ENCODE results near the gene CLDN15.

Gene CLDN15

DNA sequence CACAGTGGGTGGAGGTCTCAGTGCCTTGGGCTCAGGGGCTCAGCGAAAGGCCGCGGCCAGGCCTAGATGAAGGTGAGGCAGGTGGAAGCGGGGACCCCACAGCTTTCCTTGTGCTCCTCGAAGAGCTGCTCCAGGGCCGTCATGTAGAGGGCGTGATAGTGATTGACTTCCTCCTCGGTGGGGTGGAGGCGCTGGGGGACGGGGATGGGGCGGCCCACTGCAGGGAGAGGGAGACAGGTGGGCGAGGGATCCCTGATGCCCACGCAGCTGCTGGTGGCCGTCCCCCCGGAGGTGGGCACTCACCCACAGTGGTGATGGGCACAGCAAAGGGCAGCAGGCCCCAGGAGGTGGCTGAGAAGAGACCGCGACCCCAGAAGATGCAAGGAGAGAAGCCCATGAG lies 41.7 kb downstream of the CLDN15 start:
- DNase-seq: no peak

- DNase-seq: no peak
These were observed 48.5 kb downstream of the CLDN15 start for GRCh38 chr7:101189109-101189508.

DNA sequence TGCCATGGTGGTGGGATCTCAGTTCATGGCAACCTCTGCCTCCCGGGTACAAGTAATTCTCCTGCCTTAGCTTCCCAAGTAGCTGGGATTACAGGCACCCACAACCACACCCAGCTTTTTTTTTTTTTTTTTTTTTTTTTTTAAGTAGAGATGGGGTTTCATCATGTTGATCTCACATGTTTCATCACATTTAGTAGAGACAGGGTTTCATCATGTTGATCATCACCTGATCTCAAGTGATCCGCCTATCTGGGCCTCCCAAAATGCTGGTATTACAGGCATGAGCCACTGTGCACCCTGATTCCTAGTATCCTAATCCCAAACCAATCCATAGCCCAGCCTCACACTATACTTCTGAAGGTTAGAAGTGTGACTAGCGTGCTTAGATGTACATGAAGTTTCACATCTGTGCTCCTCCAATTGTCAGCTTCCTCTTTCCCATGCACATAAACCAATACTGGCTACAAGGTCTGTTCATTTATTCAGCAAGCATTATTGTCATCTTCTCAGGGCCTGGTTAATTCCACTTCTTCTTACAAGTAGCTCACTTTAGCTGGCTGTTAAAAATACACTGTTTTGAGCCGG lies 50.7 kb downstream of the CLDN15 start:
- no peak for DNase-seq

- DNase-seq: no peak
These were observed 51.4 kb downstream of the CLDN15 start for GRCh38 chr7:101186194-101186593.

DNA sequence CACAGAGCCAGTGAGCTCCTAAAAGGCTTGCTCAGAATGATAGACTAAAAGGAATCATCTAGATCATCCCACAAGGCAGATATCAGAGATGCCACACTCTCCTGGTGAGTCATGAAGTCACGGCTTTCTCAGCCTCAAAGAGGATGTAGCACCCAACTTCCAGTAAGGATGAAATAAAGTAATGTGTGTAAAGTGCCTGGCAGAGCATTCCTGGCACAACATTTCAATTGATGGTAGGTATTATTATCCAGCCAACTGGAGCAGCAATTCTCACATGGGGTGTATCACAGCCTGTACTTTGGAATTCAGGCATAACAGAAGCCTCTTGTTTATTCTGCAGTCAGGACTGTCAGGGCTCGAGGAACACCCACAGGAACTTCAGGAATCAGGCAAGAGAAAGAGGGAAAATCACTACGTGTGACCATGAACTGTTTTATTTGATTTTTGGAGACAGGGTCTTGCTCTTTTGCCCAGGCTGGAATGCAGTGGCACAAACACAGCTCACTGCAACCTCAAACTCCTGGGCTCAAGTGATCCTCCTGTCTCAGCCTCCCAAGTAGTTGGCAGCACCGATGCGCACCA lies 52.3 kb downstream of the CLDN15 start:
- DNase-seq: no peak

Data from NCI-H1092 treated with DMSO at 0.1 percent for 48 hours (cell line).